Right ventricle myocardium superior (tissue), 1 donor: ENCODE results near the gene VKORC1L1. TPM values are rescaled to one million over a fixed set of nuclear protein-coding genes. Genes with fewer than 3 reads are reported as not detected.
"Not testable (repeated sequence)": the region's sequence is repeated elsewhere in the genome, so short reads cannot be mapped to it uniquely, and the experiment has no call there.

Experiments
- ATAC-seq: fragments of 200-7000 bp; cut with Tn5 transposase; one replicate; pipeline ENCODE4 v1.9.1; 2020; ENCODE audit warnings: mild to moderate bottlenecking; ENCODE audit not compliant: poor library complexity
- DNase-seq: peaks from one replicate; pipeline ENCODE4 v3.0.0-alpha.2; 2020
- intact Hi-C: fragments of 100-400 bp; cut with DNase I; formaldehyde crosslinking; loops from one replicate; pipeline ENCODE4 v1.11.2; 2022
- total RNA-seq: library from RNA; stranded (reverse); fragmentation: NEBNext Ultra II Directional; extraction: Animal tissue kit (Norgen Biotek cat#: 25700); gene quantifications from one replicate; pipeline ENCODE4 v1.2.1, GENCODE V29; 2021
- donor health status: DM: no; HTN: yes; CAD: no; lungs with severe emphysema.

The VKORC1L1 gene
- total RNA-seq, 1 donor from 2014 or later = 17.6 TPM

GRCh38 chr7:65879292-65880153 is 6.6 kb downstream of the VKORC1L1 start:
- ATAC-seq, DNase-seq, intact Hi-C loops: not testable (repeated sequence)

GRCh38 chr7:65880242-65880641 is 7.4 kb downstream of the VKORC1L1 start:
- DNase-seq, ATAC-seq, intact Hi-C loops: not testable (repeated sequence)

GRCh38 chr7:65884983-65885382 is 12.1 kb downstream of the VKORC1L1 start:
- intact Hi-C loops, ATAC-seq, DNase-seq: not testable (repeated sequence)

- DNase-seq, intact Hi-C loops: not testable (repeated sequence)
- ATAC-seq = peak; percentile 52
Measured at GRCh38 chr7:65885533-65885932, 12.7 kb downstream of the VKORC1L1 start.

GRCh38 chr7:65888434-65889156 is 15.7 kb downstream of the VKORC1L1 start:
- peak; percentile 45 for ATAC-seq
- intact Hi-C loops, DNase-seq: not testable (repeated sequence)

- intact Hi-C loops, DNase-seq, ATAC-seq: not testable (repeated sequence)
Measured at GRCh38 chr7:65889722-65890121, 16.8 kb downstream of the VKORC1L1 start.

GRCh38 chr7:65892161-65892560 is 19.3 kb downstream of the VKORC1L1 start:
- DNase-seq (no peak), ATAC-seq (peak; percentile 42)
- intact Hi-C loops = no loop called here

GRCh38 chr7:65892835-65893234 is 20.0 kb downstream of the VKORC1L1 start:
- intact Hi-C loops = no loop called here
- DNase-seq (no peak), ATAC-seq (peak; percentile 67)

GRCh38 chr7:65896279-65896870 is 23.5 kb downstream of the VKORC1L1 start:
- intact Hi-C loops = no loop called here
- DNase-seq (no peak), ATAC-seq (no peak)

GRCh38 chr7:65897289-65897688 is 24.4 kb downstream of the VKORC1L1 start:
- ATAC-seq, intact Hi-C loops, DNase-seq: not testable (repeated sequence)

GRCh38 chr7:65898677-65899447 is 26.0 kb downstream of the VKORC1L1 start:
- ATAC-seq, intact Hi-C loops, DNase-seq: not testable (repeated sequence)

GRCh38 chr7:65902306-65902705 is 29.4 kb downstream of the VKORC1L1 start:
- no peak for DNase-seq
- intact Hi-C loops = no loop called here
- no peak for ATAC-seq

- DNase-seq (no peak), ATAC-seq (no peak)
- intact Hi-C loops = no loop called here
Measured at GRCh38 chr7:65907501-65908198, 34.8 kb downstream of the VKORC1L1 start.

GRCh38 chr7:65910237-65910636 is 37.4 kb downstream of the VKORC1L1 start:
- DNase-seq (no peak), ATAC-seq (no peak)
- intact Hi-C loops = no loop called here

- ATAC-seq (no peak), DNase-seq (no peak)
- intact Hi-C loops = no loop called here
Measured at GRCh38 chr7:65912237-65912636, 39.4 kb downstream of the VKORC1L1 start.

- ATAC-seq (no peak), DNase-seq (no peak)
- intact Hi-C loops = no loop called here
Measured at GRCh38 chr7:65915921-65916657, 43.2 kb downstream of the VKORC1L1 start.

- intact Hi-C loops = no loop called here
- ATAC-seq (no peak), DNase-seq (no peak)
Measured at GRCh38 chr7:65923316-65923715, 50.4 kb downstream of the VKORC1L1 start.
